Neuronal stem cell (in vitro differentiated cells): ENCODE data around the gene KLHL4.
"Not testable (repeated sequence)": the region's sequence is repeated elsewhere in the genome, so short reads cannot be mapped to it uniquely, and the experiment has no call there.

Experiments used
- DNase-seq: peaks from one replicate; pipeline ENCODE4 v3.0.0-alpha.2; 2013; ENCODE audit warnings: low spot score
- H2AFZ ChIP-seq: one replicate; pipeline ENCODE4 v1.6.1; 2013; ENCODE audit warnings: mild to moderate bottlenecking, low read length, inconsistent platforms
- H2AK5ac ChIP-seq: 2 replicates; pipeline ENCODE4 v1.6.1; 2013; ENCODE audit warnings: low read depth, mild to moderate bottlenecking, inconsistent platforms, low read length, moderate library complexity, mixed read lengths
- H2BK120ac ChIP-seq: 2 replicates; pipeline ENCODE4 v1.6.1; 2013; ENCODE audit warnings: low read depth, mild to moderate bottlenecking, inconsistent platforms, low read length, moderate library complexity, mixed read lengths
- H2BK12ac ChIP-seq: one replicate; pipeline ENCODE4 v1.6.1; 2013; ENCODE audit warnings: low read length, inconsistent platforms
- H2BK15ac ChIP-seq: 2 replicates; pipeline ENCODE4 v1.6.1; 2013; ENCODE audit warnings: mild to moderate bottlenecking, low read length, inconsistent platforms, mixed read lengths
- H2BK5ac ChIP-seq: one replicate; pipeline ENCODE4 v1.6.1; 2013; ENCODE audit warnings: inconsistent platforms, mild to moderate bottlenecking, low read length, moderate library complexity
- H3K14ac ChIP-seq: one replicate; pipeline ENCODE4 v1.6.1; 2013; ENCODE audit warnings: low read length, inconsistent platforms
- H3K18ac ChIP-seq: 2 replicates; pipeline ENCODE4 v1.6.1; 2013; ENCODE audit warnings: low read length, inconsistent platforms
- H3K23ac ChIP-seq: 2 replicates; pipeline ENCODE4 v1.6.1; 2013; ENCODE audit warnings: low read depth, mild to moderate bottlenecking, mixed read lengths, low read length, inconsistent platforms; ENCODE audit not compliant: poor library complexity
- H3K27ac ChIP-seq: replicated peaks from 3 replicates; pipeline ENCODE4 v1.5.1; 2013; ENCODE audit warnings: low read length, inconsistent platforms
- H3K27me3 ChIP-seq, 3 experiments: 2 replicates each; pipeline ENCODE4 v1.6.1; 2013; ENCODE audit warnings: low read length in 3 of 3, mild to moderate bottlenecking in 2 of 3, inconsistent platforms in 1 of 3, low read depth in 1 of 3, mixed read lengths in 1 of 3, moderate library complexity in 1 of 3; ENCODE audit not compliant: control insufficient read depth in 3 of 3, insufficient read depth in 3 of 3
- H3K36me3 ChIP-seq, 2 donors: replicated peaks in 1 of 2; 2 replicates each; pipeline ENCODE4 v1.6.1; 2013; ENCODE audit warnings: low read length in 2 of 2; ENCODE audit not compliant: control insufficient read depth in 2 of 2, insufficient read depth in 2 of 2
- H3K4ac ChIP-seq: 2 replicates; pipeline ENCODE4 v1.6.1; 2013; ENCODE audit warnings: inconsistent platforms, mild to moderate bottlenecking, low read length, moderate library complexity
- H3K4me1 ChIP-seq, 2 donors: 1 replicate in 1 of 2; 2 replicates in 1 of 2; pipeline ENCODE4 v1.6.1; 2013; ENCODE audit warnings: low read length in 2 of 2, low read depth in 1 of 2; ENCODE audit not compliant: control insufficient read depth in 2 of 2, insufficient read depth in 1 of 2
- H3K4me2 ChIP-seq: one replicate; pipeline ENCODE4 v1.6.1; 2013; ENCODE audit warnings: mild to moderate bottlenecking, low read length, inconsistent platforms; ENCODE audit not compliant: insufficient read depth, poor library complexity, severe bottlenecking
- H3K4me3 ChIP-seq, 2 donors: 2 replicates each; pipeline ENCODE4 v1.5.1; 2013; ENCODE audit warnings: low read length in 2 of 2, mild to moderate bottlenecking in 2 of 2, inconsistent platforms in 1 of 2, moderate library complexity in 1 of 2
- H3K79me1 ChIP-seq: one replicate; pipeline ENCODE4 v1.6.1; 2013; ENCODE audit warnings: low read depth, mild to moderate bottlenecking, inconsistent platforms, low read length, moderate library complexity
- H3K9ac ChIP-seq: one replicate; pipeline ENCODE4 v1.6.1; 2013; ENCODE audit warnings: mild to moderate bottlenecking, low read depth, low read length, inconsistent platforms; ENCODE audit not compliant: poor library complexity
- H3K9me3 ChIP-seq, 2 donors: replicated peaks in 1 of 2; 2 replicates each; pipeline versions ENCODE3 to v1.6.1; 2013; ENCODE audit warnings: low read length in 2 of 2, mild to moderate bottlenecking in 2 of 2, inconsistent platforms in 1 of 2, low read depth in 1 of 2, mixed read lengths in 1 of 2, moderate library complexity in 1 of 2; ENCODE audit not compliant: control insufficient read depth in 2 of 2, insufficient read depth in 1 of 2
- H4K8ac ChIP-seq: one replicate; pipeline ENCODE4 v1.6.1; 2013; ENCODE audit warnings: low read depth, mild to moderate bottlenecking, inconsistent platforms, low read length, moderate library complexity
- H4K91ac ChIP-seq: one replicate; pipeline ENCODE4 v1.6.1; 2013; ENCODE audit warnings: low read length, low read depth, mild to moderate bottlenecking, inconsistent platforms; ENCODE audit not compliant: poor library complexity
- WGBS, 2 donors: extraction: QIAGEN DNeasy Blood & Tissue Kit; methylation state at CpG; one replicate each; pipeline ENCODE4 v1.1.7; 2013; ENCODE audit warnings: missing lambda C conversion rate in 2 of 2, mixed read lengths in 1 of 2; ENCODE audit not compliant: insufficient read length in 2 of 2, insufficient replicate concordance in 1 of 2; ENCODE audit errors: extremely low coverage in 2 of 2; 5-methylcytosine and 5-hydroxymethylcytosine counted together

Gene KLHL4

DNA sequence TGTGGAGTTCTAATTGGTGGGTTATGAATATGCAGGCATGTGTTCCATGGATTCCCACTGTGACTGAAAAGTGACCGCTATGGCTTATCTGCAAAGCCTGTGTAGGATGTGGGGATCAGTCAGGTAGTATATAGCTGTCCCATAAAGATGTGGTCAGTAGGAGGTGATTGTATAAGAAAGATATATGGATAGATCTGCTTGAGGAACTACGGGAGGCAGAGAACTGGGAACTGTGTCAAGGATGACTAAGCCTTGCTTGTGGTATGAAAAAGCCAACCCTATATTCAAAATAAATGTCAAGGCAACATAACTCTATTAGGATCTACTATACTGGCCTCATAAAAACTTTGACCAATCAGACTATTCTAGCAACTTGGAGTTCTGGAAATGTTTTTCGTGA, 185.2 kb downstream of the KLHL4 start:
- Histone ChIP-seq H3K9me3 (peaks cover 0 to 2% of the 10 kb centered on the region in 2 donors), H2BK120ac (no peak overlapping the region), H3K9ac (no peak overlapping the region), H3K4me1 (no peaks in the 10 kb centered on the region), H3K4me2 (no peak overlapping the region), H3K18ac (no peak overlapping the region), H3K4ac (no peak overlapping the region), H3K23ac (no peak overlapping the region), H3K4me3 (no peak overlapping the region), H2AFZ (no peak overlapping the region), H3K27me3 (no peaks in the 10 kb centered on the region), H2AK5ac (no peak overlapping the region), H4K8ac (no peak overlapping the region), H3K36me3 (no peaks in the 10 kb centered on the region), H3K14ac (no peak overlapping the region), H2BK12ac (no peak overlapping the region), H3K79me1 (no peaks in the 10 kb centered on the region), H4K91ac (no peak overlapping the region), H3K27ac (no peak overlapping the region), H2BK5ac (no peak overlapping the region), H2BK15ac (no peak overlapping the region)
- WGBS, 2 donors, result no CpG with 5 or more reads among the region's 3 CpGs
- no peak for DNase-seq

DNA sequence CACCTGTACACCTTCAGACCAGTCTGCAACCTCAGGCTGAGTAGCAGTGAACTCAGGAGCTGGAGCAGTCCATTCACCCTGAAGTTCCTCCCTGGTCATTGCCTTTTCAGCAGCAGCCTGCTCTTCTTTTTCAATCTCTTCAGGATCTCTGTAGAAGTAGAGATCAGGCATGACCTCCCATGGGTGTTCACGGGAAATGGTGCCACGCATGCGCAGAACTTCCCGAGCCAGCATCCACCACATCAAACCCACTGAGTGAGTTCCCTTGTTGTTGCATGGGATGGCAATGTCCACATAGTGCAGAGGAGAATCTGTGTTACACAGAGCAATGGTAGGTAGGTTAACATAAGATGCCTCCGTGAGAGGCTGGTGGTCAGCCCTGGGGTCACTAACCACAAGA, 185.9 kb downstream of the KLHL4 start:
- not testable (repeated sequence) for H3K4me2 ChIP-seq

GRCh38 chrX:87706134-87706533, 188.5 kb downstream of the KLHL4 start:
- H3K36me3 ChIP-seq, result no peaks in the 10 kb centered on the region
- H3K4me3 ChIP-seq, result no peak overlapping the region
- no peak for DNase-seq
- no peak overlapping the region for H2AK5ac ChIP-seq
- H2BK5ac ChIP-seq, result no peak overlapping the region
- no peaks in the 10 kb centered on the region for H3K4me1 ChIP-seq
- no peak overlapping the region for H2BK120ac ChIP-seq
- H3K23ac ChIP-seq, result no peak overlapping the region
- no CpG with 5 or more reads among the region's 2 CpGs for WGBS, 2 donors
- H3K4me2 ChIP-seq, result no peak overlapping the region
- no peak overlapping the region for H3K27ac ChIP-seq
- no peak overlapping the region for H3K14ac ChIP-seq
- no peak overlapping the region for H4K8ac ChIP-seq
- H2AFZ ChIP-seq, result no peak overlapping the region
- no peaks in the 10 kb centered on the region for H3K79me1 ChIP-seq
- H3K9ac ChIP-seq, result no peak overlapping the region
- H4K91ac ChIP-seq, result no peak overlapping the region
- no peak overlapping the region for H3K4ac ChIP-seq
- H2BK12ac ChIP-seq, result no peak overlapping the region
- H3K18ac ChIP-seq, result no peak overlapping the region
- H2BK15ac ChIP-seq, result no peak overlapping the region
- peaks cover 0 to 2% of the 10 kb centered on the region in 2 donors for H3K9me3 ChIP-seq
- no peaks in the 10 kb centered on the region for H3K27me3 ChIP-seq

More for the DNA sequence above, 185.9 kb downstream of the KLHL4 start:
- H3K27ac ChIP-seq, H3K14ac ChIP-seq, H3K4ac ChIP-seq, H3K18ac ChIP-seq, H2BK5ac ChIP-seq, H4K8ac ChIP-seq, H2AFZ ChIP-seq, H3K27me3 ChIP-seq, DNase-seq, H2AK5ac ChIP-seq, H2BK12ac ChIP-seq, H2BK15ac ChIP-seq, H3K9me3 ChIP-seq, H3K23ac ChIP-seq, H3K9ac ChIP-seq, H3K36me3 ChIP-seq, H2BK120ac ChIP-seq, H4K91ac ChIP-seq, H3K4me1 ChIP-seq, H3K4me3 ChIP-seq, H3K79me1 ChIP-seq: not testable (repeated sequence)
- WGBS, 2 donors, result no CpG with 5 or more reads among the region's 5 CpGs

DNA sequence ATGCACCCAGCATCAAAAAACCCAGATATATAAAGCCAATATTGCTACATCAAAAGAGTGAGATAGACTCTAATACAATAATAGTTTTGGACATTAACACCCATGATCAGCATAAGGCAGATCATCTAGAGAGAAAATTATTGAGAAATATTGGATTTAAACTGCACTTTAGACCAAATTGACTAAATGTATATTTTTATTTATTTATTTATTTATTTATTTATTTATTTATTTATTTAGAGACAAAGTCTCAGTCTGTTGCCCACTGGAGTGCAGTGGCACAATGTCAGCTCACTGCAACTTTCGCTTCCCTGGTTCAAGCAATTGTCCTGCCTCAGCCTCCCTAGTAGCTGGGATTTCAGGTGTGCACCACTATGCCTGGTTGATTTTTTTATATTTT, 193.0 kb downstream of the KLHL4 start:
- Histone ChIP-seq H2BK120ac (no peak overlapping the region), H3K27me3 (no peaks in the 10 kb centered on the region), H3K9ac (no peak overlapping the region), H3K23ac (no peak overlapping the region), H3K27ac (no peak overlapping the region), H3K4me2 (no peak overlapping the region), H3K36me3 (no peaks in the 10 kb centered on the region), H3K18ac (no peak overlapping the region), H4K91ac (no peak overlapping the region), H3K9me3 (peaks cover 0 to 2% of the 10 kb centered on the region in 2 donors), H3K4me1 (no peaks in the 10 kb centered on the region), H2BK15ac (no peak overlapping the region), H2BK12ac (no peak overlapping the region), H3K4ac (no peak overlapping the region), H2BK5ac (no peak overlapping the region), H2AK5ac (no peak overlapping the region), H4K8ac (no peak overlapping the region), H3K79me1 (no peaks in the 10 kb centered on the region), H3K4me3 (no peak overlapping the region), H3K14ac (no peak overlapping the region), H2AFZ (no peak overlapping the region)
- DNase-seq, result no peak
- no CpG with 5 or more reads among the region's 1 CpG for WGBS, 2 donors
